GM12878 (cell line): ENCODE results near the gene WDR18. TPM values are rescaled to one million over a fixed set of nuclear protein-coding genes. Genes with fewer than 3 reads are reported as not detected.

ENCODE experiments used
- ATF3 ChIP-seq: IDR thresholded peaks from 2 replicates; pipeline ENCODE4 v1.6.1; 2011; ENCODE audit warnings: low read depth, mild to moderate bottlenecking, low read length, moderate library complexity, borderline replicate concordance; ENCODE audit errors: extremely low read depth
- ELK1 ChIP-seq: IDR thresholded peaks from 2 replicates; pipeline ENCODE4 v1.6.1; 2012; ENCODE audit warnings: low read depth, low read length, improper control_type of control experiment
- IKZF1 ChIP-seq: fragments of 450-650 bp; conservative IDR thresholded peaks from 2 replicates; pipeline ENCODE4 v1.6.1; 2017; ENCODE audit warnings: antibody characterized with exemption, mild to moderate bottlenecking
- JUND ChIP-seq: IDR thresholded peaks from 2 replicates; pipeline ENCODE4 v1.6.1; 2012; ENCODE audit warnings: low read depth, mild to moderate bottlenecking, low read length, improper control_type of control experiment, moderate library complexity
- KDM1A ChIP-seq: fragments of 200-600 bp; sonication (generic); IDR thresholded peaks from 2 replicates; pipeline ENCODE4 v1.6.1; 2016; ENCODE audit warnings: borderline replicate concordance
- NR2C1 ChIP-seq: fragments of 450-650 bp; IDR thresholded peaks from 2 replicates; pipeline ENCODE4 v1.6.1; 2017; ENCODE audit warnings: antibody characterized with exemption, mild to moderate bottlenecking, moderate library complexity
- SIN3A ChIP-seq: IDR thresholded peaks from 2 replicates; pipeline ENCODE4 v1.6.1; 2012; ENCODE audit warnings: low read depth, low read length, improper control_type of control experiment
- SUZ12 ChIP-seq: fragments of 200-600 bp; sonication (generic); IDR thresholded peaks from one replicate; pipeline ENCODE4 v1.6.1; 2018; ENCODE audit warnings: antibody characterized with exemption, mild to moderate bottlenecking; ENCODE audit not compliant: unreplicated experiment
- TCF12 ChIP-seq: IDR thresholded peaks from 2 replicates; pipeline ENCODE4 v1.6.1; 2011; ENCODE audit warnings: low read depth, mild to moderate bottlenecking, low read length
- YY1 ChIP-seq: IDR thresholded peaks from 2 replicates; pipeline ENCODE4 v1.6.1; 2011; ENCODE audit warnings: low read depth, mild to moderate bottlenecking, low read length
- ZBTB4 ChIP-seq: fragments of 450-650 bp; formaldehyde crosslinking; IDR thresholded peaks from 2 replicates; pipeline ENCODE4 v1.4.0; 2022; ENCODE audit warnings: mild to moderate bottlenecking, moderate library complexity
- ZNF207 ChIP-seq: fragments of 450-650 bp; IDR thresholded peaks from 2 replicates; pipeline ENCODE4 v1.6.1; 2014; ENCODE audit warnings: antibody characterized with exemption, mild to moderate bottlenecking, borderline replicate concordance
- polyA plus RNA-seq, 11 experiments: library from polyadenylated mRNA; depleted of rRNA in 4 of 11; unstranded in 6 of 11; stranded (reverse) in 5 of 11; fragments of >200 nt; fragmentation: Nextera tagmentation in 4 of 11; fragmentation: Illumina TruSeq in 1 of 11; extraction: Ambion mirVana in 4 of 11; extraction: Trizol in 1 of 11; gene quantifications; 1 replicate in 1 of 11; 2 replicates in 10 of 11; pipeline versions ENCODE4 v1.2.1 to v1.2.3, GENCODE V29; 2011 to 2016; ENCODE audit warnings: inconsistent platforms in 2 of 11, missing spikeins in 2 of 11, low read depth in 1 of 11
- total RNA-seq, 4 experiments: library from RNA; depleted of rRNA in 3 of 4; stranded (reverse); fragments of >200 nt in 3 of 4; fragmentation: Illumina TruSeq in 1 of 4; extraction: Trizol in 1 of 4; gene quantifications; 2 replicates each; pipeline versions ENCODE4 v1.2.1 to v1.2.3, GENCODE V29; 2013 to 2021
- TF ChIP-seq, protein P1 (sequence below): fragments of 450-650 bp; IDR thresholded peaks from 2 replicates; pipeline ENCODE4 v1.6.1; 2018; ENCODE audit warnings: borderline replicate concordance, mild to moderate bottlenecking; ENCODE audit not compliant: partially characterized antibody

The WDR18 gene
- total and polyA plus RNA-seq, 10 of the 15 experiments (the other 5 are each of a cell fraction or from before 2014, with no cell fraction given): 3.0 to 206 (median 62.3) TPM

DNA sequence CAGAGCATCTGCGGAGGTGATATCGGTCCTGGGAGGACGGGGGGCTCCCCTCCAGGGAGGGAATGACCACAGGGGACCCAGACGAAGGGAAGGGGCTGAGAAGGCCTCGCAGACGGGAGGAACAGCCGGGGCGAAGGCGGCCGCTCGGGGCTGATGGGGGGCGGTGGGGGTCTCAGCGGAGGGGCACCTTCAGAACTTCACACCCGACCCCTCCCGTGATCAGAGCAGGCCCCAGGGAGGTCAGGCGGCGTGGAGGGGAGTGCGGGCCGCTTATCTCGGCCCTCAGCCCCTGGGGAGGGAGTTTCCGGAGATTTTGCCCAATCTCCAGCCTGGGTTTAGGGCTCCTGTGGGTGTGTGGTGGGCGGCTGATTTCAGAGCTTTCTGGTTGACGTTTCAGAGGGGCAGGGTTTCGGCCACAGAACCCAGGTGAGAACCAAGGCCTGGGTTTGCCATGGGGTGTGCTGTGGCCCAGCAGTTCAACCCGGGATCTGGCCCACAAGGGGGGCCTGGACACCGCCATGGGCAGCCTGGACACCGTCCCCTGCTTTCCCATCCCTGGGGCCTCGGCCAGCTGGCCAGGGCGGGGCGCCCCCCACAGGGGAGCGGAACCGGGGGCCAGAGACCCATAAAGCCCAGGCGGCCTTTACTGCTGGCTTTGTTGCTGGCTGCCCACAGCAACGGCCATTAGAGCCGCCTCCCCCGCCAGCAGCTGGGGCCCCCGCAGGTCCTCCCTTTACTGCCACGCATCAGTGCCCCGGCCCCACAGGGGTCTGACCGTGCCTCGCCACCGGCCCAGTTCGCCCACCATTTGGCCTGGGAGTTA is 29.3 kb upstream of the WDR18 start (continued):
- no peak for TF ChIP-seq NR2C1
- TF ChIP-seq KDM1A: no peak
- peak; percentile 61 for TF ChIP-seq TCF12
- TF ChIP-seq ZNF207: peak; percentile 78; the same call in 1 of the 2 replicates
- TF ChIP-seq IKZF1: peak; percentile 95
- no peak for TF ChIP-seq JUND
- TF ChIP-seq YY1: peak; percentile 80
- no peak for TF ChIP-seq ZBTB4
- no peak for TF ChIP-seq ATF3
- TF ChIP-seq SUZ12: no peak
- TF ChIP-seq, protein P1, sequence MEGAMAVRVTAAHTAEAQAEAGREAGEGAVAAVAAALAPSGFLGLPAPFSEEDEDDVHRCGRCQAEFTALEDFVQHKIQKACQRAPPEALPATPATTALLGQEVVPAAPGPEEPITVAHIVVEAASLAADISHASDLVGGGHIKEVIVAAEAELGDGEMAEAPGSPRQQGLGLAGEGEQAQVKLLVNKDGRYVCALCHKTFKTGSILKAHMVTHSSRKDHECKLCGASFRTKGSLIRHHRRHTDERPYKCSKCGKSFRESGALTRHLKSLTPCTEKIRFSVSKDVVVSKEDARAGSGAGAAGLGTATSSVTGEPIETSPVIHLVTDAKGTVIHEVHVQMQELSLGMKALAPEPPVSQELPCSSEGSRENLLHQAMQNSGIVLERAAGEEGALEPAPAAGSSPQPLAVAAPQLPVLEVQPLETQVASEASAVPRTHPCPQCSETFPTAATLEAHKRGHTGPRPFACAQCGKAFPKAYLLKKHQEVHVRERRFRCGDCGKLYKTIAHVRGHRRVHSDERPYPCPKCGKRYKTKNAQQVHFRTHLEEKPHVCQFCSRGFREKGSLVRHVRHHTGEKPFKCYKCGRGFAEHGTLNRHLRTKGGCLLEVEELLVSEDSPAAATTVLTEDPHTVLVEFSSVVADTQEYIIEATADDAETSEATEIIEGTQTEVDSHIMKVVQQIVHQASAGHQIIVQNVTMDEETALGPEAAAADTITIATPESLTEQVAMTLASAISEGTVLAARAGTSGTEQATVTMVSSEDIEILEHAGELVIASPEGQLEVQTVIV: no peak
- 0 out of 2 replicates have a peak, but pooled peaks have one; percentile 32 for TF ChIP-seq ELK1
- TF ChIP-seq SIN3A: no peak
